Measurements from ENCODE around the gene SLC30A1. TPM values are rescaled to one million over a fixed set of nuclear protein-coding genes. Genes with fewer than 3 reads are reported as not detected.

Gene SLC30A1
- total RNA-seq, 1 experiment from 2014 or later: 9.7 TPM

GRCh38 chr1:211538287-211538686 is 40.7 kb downstream of the SLC30A1 start:
- H3K9me2 ChIP-seq (ENCODE audit: insufficient read depth): no peaks in the 10 kb centered on the region
- H4K20me1 ChIP-seq (ENCODE audit: insufficient read depth): no peaks in the 10 kb centered on the region
- DNase-seq (ENCODE audit: low read depth, low spot score) (no peak), ATAC-seq (no peak)
- H3K27ac ChIP-seq (ENCODE audit: low read depth, low read length): no peak overlapping the region
- no peak overlapping the region for H3K4me2 ChIP-seq (ENCODE audit: low read length)
- ChIA-PET CTCF (interaction anchor here (0.6 kb wide), 1 partner anchor 1091 kb away, joined by 3 read pairs; no protein-coding TSS in a partner anchor), POLR2A (no interaction called here), RAD21 (ENCODE audit: low non-redundant PET in 1 of 2, low total read pairs in 2 of 2, uncharacterized antibody in 2 of 2, unreplicated experiment in 2 of 2) (no interaction called here)
- H3K4me1 ChIP-seq (ENCODE audit: control insufficient read depth in 1 of 2, insufficient read depth in 2 of 2, low read length in 2 of 2): peaks cover 10 to 14% of the 10 kb centered on the region in 2 experiments; a peak in 2 of 4 replicates
- TF ChIP-seq, protein P1, sequence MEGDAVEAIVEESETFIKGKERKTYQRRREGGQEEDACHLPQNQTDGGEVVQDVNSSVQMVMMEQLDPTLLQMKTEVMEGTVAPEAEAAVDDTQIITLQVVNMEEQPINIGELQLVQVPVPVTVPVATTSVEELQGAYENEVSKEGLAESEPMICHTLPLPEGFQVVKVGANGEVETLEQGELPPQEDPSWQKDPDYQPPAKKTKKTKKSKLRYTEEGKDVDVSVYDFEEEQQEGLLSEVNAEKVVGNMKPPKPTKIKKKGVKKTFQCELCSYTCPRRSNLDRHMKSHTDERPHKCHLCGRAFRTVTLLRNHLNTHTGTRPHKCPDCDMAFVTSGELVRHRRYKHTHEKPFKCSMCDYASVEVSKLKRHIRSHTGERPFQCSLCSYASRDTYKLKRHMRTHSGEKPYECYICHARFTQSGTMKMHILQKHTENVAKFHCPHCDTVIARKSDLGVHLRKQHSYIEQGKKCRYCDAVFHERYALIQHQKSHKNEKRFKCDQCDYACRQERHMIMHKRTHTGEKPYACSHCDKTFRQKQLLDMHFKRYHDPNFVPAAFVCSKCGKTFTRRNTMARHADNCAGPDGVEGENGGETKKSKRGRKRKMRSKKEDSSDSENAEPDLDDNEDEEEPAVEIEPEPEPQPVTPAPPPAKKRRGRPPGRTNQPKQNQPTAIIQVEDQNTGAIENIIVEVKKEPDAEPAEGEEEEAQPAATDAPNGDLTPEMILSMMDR (IDR thresholded peaks at IDR 0.05 in 2 of 3, conservative IDR thresholded peaks at IDR 0.05 in 1 of 3; ENCODE audit: borderline replicate concordance in 1 of 3, insufficient read depth in 1 of 3, low read depth in 2 of 3, low read length in 2 of 3): no peak
- no peak for TF ChIP-seq ZBTB33 (IDR thresholded peaks at IDR 0.05; ENCODE audit: extremely low read depth, insufficient replicate concordance, low read length)
- no peak for TF ChIP-seq ELF1 (IDR thresholded peaks at IDR 0.05; ENCODE audit: borderline replicate concordance, low read depth)
- no peak overlapping the region for H3K4me3 ChIP-seq (replicated peaks in 1 of 2; ENCODE audit: low read depth in 1 of 2, low read length in 2 of 2)
- no TSS peak for BruUV-seq (replicated peaks)
- intact Hi-C loops (cut with micrococcal nuclease): no loop called here
- no peaks in the 10 kb centered on the region for H3K9me3 ChIP-seq (ENCODE audit: control insufficient read depth in 1 of 2, insufficient read depth in 1 of 2, low read depth in 1 of 2, low read length in 2 of 2)
- no peak overlapping the region for H3K9ac ChIP-seq (ENCODE audit: low read length)
- no peaks in the 10 kb centered on the region for H3K27me3 ChIP-seq (ENCODE audit: insufficient read depth, low read length)
- no peaks in the 10 kb centered on the region for H3K79me2 ChIP-seq (ENCODE audit: insufficient read depth, low read length)
- H2AFZ ChIP-seq (ENCODE audit: low read depth, low read length, poor library complexity, severe bottlenecking): no peak overlapping the region
- no peaks in the 10 kb centered on the region for H3K36me3 ChIP-seq (ENCODE audit: control insufficient read depth in 1 of 2, insufficient read depth in 2 of 2, low read length in 2 of 2)

DNA sequence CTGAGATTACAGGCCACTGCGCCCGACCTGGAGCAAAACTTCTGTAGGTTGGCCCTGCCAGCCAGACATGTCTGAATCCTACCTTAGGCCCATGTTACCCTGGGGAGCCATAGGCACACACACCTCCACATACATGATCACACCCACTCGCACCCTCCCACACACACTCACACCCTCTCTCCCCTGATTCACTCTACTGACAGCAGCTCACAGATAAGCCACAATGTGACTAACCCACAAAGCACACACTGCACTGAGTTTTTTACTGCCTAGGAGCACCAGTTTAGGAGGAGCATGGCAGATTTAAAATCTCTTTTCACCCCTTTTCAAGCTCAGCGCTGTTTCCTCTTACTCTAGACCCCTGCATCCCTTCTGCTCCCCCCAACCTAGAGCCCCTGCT is 41.7 kb downstream of the SLC30A1 start:
- RAD21 ChIA-PET (ENCODE audit: low non-redundant PET in 1 of 2, low total read pairs in 2 of 2, uncharacterized antibody in 2 of 2, unreplicated experiment in 2 of 2): no interaction called here
- Histone ChIP-seq H3K4me1 (ENCODE audit: control insufficient read depth in 1 of 2, insufficient read depth in 2 of 2, low read length in 2 of 2) (peaks cover 7 to 11% of the 10 kb centered on the region in 2 experiments; a peak in 2 of 4 replicates), H3K4me2 (ENCODE audit: low read length) (no peak overlapping the region), H3K9me2 (ENCODE audit: insufficient read depth) (no peaks in the 10 kb centered on the region), H3K79me2 (ENCODE audit: insufficient read depth, low read length) (no peaks in the 10 kb centered on the region), H3K9me3 (ENCODE audit: control insufficient read depth in 1 of 2, insufficient read depth in 1 of 2, low read depth in 1 of 2, low read length in 2 of 2) (no peaks in the 10 kb centered on the region), H4K20me1 (ENCODE audit: insufficient read depth) (no peaks in the 10 kb centered on the region), H3K27me3 (ENCODE audit: insufficient read depth, low read length) (no peaks in the 10 kb centered on the region), H3K27ac (ENCODE audit: low read depth, low read length) (no peak overlapping the region), H3K4me3 (replicated peaks in 1 of 2; ENCODE audit: low read depth in 1 of 2, low read length in 2 of 2) (no peak overlapping the region), H3K36me3 (ENCODE audit: control insufficient read depth in 1 of 2, insufficient read depth in 2 of 2, low read length in 2 of 2) (no peaks in the 10 kb centered on the region), H2AFZ (ENCODE audit: low read depth, low read length, poor library complexity, severe bottlenecking) (no peak overlapping the region), H3K9ac (ENCODE audit: low read length) (no peak overlapping the region)
- POLR2A ChIA-PET: no interaction called here
- no peak for ATAC-seq
- no TSS peak for BruUV-seq (replicated peaks)
- DNase-seq (ENCODE audit: low read depth, low spot score): no peak
- CTCF ChIA-PET: no interaction called here
- intact Hi-C loops (cut with micrococcal nuclease): no loop called here
- TF ChIP-seq ELF1 (IDR thresholded peaks at IDR 0.05; ENCODE audit: borderline replicate concordance, low read depth) (no peak), EZH2phosphoT487 (IDR thresholded peaks at IDR 0.05; ENCODE audit: borderline replicate concordance) (no peak), ZBTB33 (IDR thresholded peaks at IDR 0.05; ENCODE audit: extremely low read depth, insufficient replicate concordance, low read length) (no peak), CBX3 (IDR thresholded peaks at IDR 0.05; ENCODE audit: low read depth) (no peak), EZH2 (IDR thresholded peaks at IDR 0.05) (no peak), POLR2AphosphoS5 (IDR thresholded peaks at IDR 0.05; ENCODE audit: low read depth, low read length) (no peak), SRF (IDR thresholded peaks at IDR 0.05; ENCODE audit: low read depth) (no peak), TCF7L2 (IDR thresholded peaks at IDR 0.05; ENCODE audit: borderline replicate concordance, extremely low read depth, insufficient read depth, insufficient read length) (no peak), YY1 (IDR thresholded peaks at IDR 0.05; ENCODE audit: extremely low read depth, insufficient replicate concordance, low read depth, low read length) (no peak)
- TF ChIP-seq, protein P2, sequence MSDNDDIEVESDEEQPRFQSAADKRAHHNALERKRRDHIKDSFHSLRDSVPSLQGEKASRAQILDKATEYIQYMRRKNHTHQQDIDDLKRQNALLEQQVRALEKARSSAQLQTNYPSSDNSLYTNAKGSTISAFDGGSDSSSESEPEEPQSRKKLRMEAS (IDR thresholded peaks at IDR 0.05): no peak

Measured in HCT116 (cell line).